Lower leg skin (tissue), 3 donors: ENCODE measurements around the gene TBC1D24.

Experiments
- CTCF ChIP-seq, 3 donors: fragments of 450-650 bp; IDR thresholded peaks; one replicate each; pipeline ENCODE4 v1.5.1; 2016; ENCODE audit warnings: antibody characterized with exemption in 3 of 3, mild to moderate bottlenecking in 3 of 3, moderate library complexity in 2 of 3
- POLR2A ChIP-seq, 2 donors: fragments of 450-650 bp; IDR thresholded peaks; one replicate each; pipeline ENCODE4 v1.6.1; 2016 to 2017; ENCODE audit warnings: antibody characterized with exemption in 2 of 2, mild to moderate bottlenecking in 1 of 2, moderate library complexity in 1 of 2

DNA sequence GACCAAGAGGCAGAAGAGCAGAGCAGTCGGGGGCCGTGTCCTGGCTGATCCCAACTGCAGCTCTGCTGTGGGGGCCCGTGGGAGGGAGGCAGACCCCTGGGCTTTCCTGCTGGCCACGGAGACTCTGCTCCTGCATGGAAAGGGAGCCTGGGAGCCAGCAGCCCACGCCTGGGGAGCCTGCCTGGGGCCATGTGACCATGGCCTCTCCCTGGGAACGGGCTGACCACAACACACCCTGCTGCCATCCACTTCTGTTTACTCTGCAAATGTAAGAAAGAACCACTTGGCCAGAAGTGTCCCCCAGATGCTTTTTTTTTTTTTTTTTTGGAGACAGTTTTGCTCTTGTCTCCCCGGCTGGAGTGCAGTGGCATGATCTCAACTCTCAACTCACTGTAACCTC, 17.0 kb upstream of the TBC1D24 start:
- TF ChIP-seq CTCF (IDR thresholded peaks at IDR 0.05) = no peak
- TF ChIP-seq POLR2A (IDR thresholded peaks at IDR 0.05) = no peak
